ENCODE data around the gene CACNG3. TPM values are rescaled to one million over a fixed set of nuclear protein-coding genes. Genes with fewer than 3 reads are reported as not detected.
"Not testable (repeated sequence)": the region's sequence is repeated elsewhere in the genome, so short reads cannot be mapped to it uniquely, and the experiment has no call there.

Gene CACNG3
- total RNA-seq, 1 donor from 2014 or later = not detected

- DNase-seq (ENCODE audit: low spot score in 2 of 2) = no peak
- no peaks in the 10 kb centered on the region for H3K4me1 ChIP-seq
- no peak overlapping the region for H3K4me3 ChIP-seq
- H3K27me3 ChIP-seq = no peaks in the 10 kb centered on the region
- H3K9me3 ChIP-seq = no peaks in the 10 kb centered on the region
- intact Hi-C loops (cut with DNase I) = no loop called here
- H3K27ac ChIP-seq = no peak overlapping the region
- TF ChIP-seq CTCF (IDR thresholded peaks at IDR 0.05) = no peak
- no peaks in the 10 kb centered on the region for H3K36me3 ChIP-seq
These were observed 20.3 kb upstream of the CACNG3 start for GRCh38 chr16:24235806-24236205.

DNA sequence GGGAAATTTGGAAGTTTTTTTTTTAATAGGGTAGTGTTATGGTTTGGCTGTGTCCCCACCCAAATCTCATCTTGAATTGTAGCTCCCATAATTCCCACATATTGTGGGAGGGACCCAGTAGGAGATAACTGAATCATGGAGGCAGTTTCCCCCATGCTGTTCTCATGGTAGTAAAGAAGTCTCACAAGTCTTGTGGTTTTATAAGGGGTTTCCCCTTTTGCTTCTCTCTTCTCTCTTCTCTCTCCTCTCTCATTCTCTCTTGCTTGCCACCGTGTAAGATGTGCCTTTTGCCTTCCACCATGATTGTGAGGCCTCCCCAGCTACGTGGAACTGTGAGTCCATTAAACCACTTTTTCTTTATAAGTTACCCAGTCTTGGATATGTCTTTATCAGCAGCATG is 17.3 kb upstream of the CACNG3 start:
- H3K27me3 ChIP-seq; H3K27ac ChIP-seq; intact Hi-C loops (cut with DNase I); H3K9me3 ChIP-seq; H3K4me3 ChIP-seq; H3K36me3 ChIP-seq; H3K4me1 ChIP-seq; DNase-seq (ENCODE audit: low spot score in 2 of 2): not testable (repeated sequence)

GRCh38 chr16:24246911-24247607 is 9.1 kb upstream of the CACNG3 start:
- intact Hi-C loops (cut with DNase I) = no loop called here

DNA sequence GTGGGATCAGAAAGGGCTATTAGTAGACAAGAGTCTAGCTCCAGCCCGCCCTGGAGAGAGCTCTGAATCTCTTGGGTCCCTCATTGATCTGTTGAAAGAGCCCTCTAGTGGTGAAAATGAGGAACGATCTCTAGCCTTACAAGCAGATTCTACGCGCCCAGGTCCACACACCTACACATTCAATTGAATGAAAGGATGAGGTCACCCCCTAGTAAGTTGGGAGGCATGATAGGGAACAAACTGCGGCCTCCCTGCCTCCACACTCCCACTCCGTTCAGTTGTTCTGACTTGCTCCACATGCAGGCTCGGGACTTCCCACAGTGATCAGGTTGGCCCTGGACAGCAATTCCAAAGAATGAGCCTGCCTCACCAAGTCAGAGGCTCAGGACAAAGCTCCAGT is 2.9 kb upstream of the CACNG3 start:
- intact Hi-C loops (cut with DNase I) = no loop called here
- Histone ChIP-seq H3K27me3 (no peaks in the 10 kb centered on the region), H3K27ac (no peak overlapping the region), H3K4me3 (no peak overlapping the region), H3K36me3 (no peaks in the 10 kb centered on the region), H3K9me3 (no peaks in the 10 kb centered on the region), H3K4me1 (no peaks in the 10 kb centered on the region)
- TF ChIP-seq CTCF (IDR thresholded peaks at IDR 0.05) = peak in 2 of 3 experiments; percentile 23 to 41
- DNase-seq (ENCODE audit: low spot score in 2 of 2) = no peak

More at GRCh38 chr16:24246911-24247607, 9.1 kb upstream of the CACNG3 start:
- Histone ChIP-seq H3K36me3 (no peaks in the 10 kb centered on the region), H3K27ac (no peak overlapping the region), H3K4me1 (no peaks in the 10 kb centered on the region), H3K9me3 (no peaks in the 10 kb centered on the region), H3K4me3 (no peak overlapping the region), H3K27me3 (no peaks in the 10 kb centered on the region)
- no peak for TF ChIP-seq CTCF (IDR thresholded peaks at IDR 0.05)
- DNase-seq (ENCODE audit: low spot score in 2 of 2) = no peak

DNA sequence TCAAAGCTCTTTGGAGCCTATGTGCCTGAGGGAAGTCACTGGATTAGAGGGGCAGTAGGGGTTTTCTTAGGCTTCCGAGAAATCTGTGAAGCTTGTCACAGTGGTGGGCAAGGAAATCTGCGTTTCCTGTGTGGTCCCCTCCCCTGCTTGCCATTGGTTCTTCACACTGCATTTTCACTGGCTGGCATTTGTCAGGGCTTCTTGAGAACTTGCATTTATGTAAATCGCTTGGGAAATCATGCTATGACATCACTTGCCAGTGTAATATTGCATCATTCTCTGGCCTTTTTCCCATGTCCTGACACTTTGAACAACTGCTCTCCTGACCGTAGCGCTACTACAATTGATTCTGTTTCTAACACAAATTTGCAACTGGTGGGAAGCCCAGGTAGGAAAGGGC is 1.8 kb downstream of the CACNG3 start:
- no peak for TF ChIP-seq CTCF (IDR thresholded peaks at IDR 0.05)
- no peaks in the 10 kb centered on the region for H3K9me3 ChIP-seq
- H3K27me3 ChIP-seq = no peaks in the 10 kb centered on the region
- no peak for DNase-seq (ENCODE audit: low spot score in 2 of 2)
- H3K4me3 ChIP-seq = no peak overlapping the region
- no peak overlapping the region for H3K27ac ChIP-seq
- no peaks in the 10 kb centered on the region for H3K4me1 ChIP-seq
- intact Hi-C loops (cut with DNase I) = no loop called here
- no peaks in the 10 kb centered on the region for H3K36me3 ChIP-seq

GRCh38 chr16:24258791-24259190 is 2.7 kb downstream of the CACNG3 start:
- no peak for TF ChIP-seq CTCF (IDR thresholded peaks at IDR 0.05)
- Histone ChIP-seq H3K36me3 (no peaks in the 10 kb centered on the region), H3K4me3 (no peak overlapping the region), H3K9me3 (no peaks in the 10 kb centered on the region), H3K27me3 (no peaks in the 10 kb centered on the region), H3K4me1 (no peaks in the 10 kb centered on the region), H3K27ac (no peak overlapping the region)
- no peak for DNase-seq (ENCODE audit: low spot score in 2 of 2)
- intact Hi-C loops (cut with DNase I) = no loop called here

Data from ascending aorta (tissue), 2 donors.